Neural progenitor cell (in vitro differentiated cells): ENCODE data around the gene TRMO.

ENCODE experiments used
- CTCF ChIP-seq: fragments of 200-600 bp; sonication (generic); IDR thresholded peaks from 2 replicates; pipeline ENCODE4 v1.5.1; 2017; ENCODE audit warnings: antibody characterized with exemption, mild to moderate bottlenecking
- EZH2 ChIP-seq: fragments of 200-600 bp; sonication (generic); IDR thresholded peaks from 2 replicates; pipeline ENCODE4 v1.6.1; 2017; ENCODE audit warnings: antibody characterized with exemption, mild to moderate bottlenecking, moderate library complexity

GRCh38 chr9:97911970-97912369 lies 10.3 kb downstream of the TRMO start:
- no peak for TF ChIP-seq CTCF
- TF ChIP-seq EZH2, result no peak
